ENCODE measurements around the gene HOXA2.

HOXA2 gene
- total RNA-seq = 0 to 0.07 (median 0) reads per million in 9 experiments

- DNase-seq = no peak
- H3K27me3 Mint-ChIP-seq = peaks cover 56 to 95% of the 10 kb centered on the region in 2 donors
- H3K36me3 Mint-ChIP-seq (ENCODE audit: insufficient read depth) = peaks cover 27% of the 10 kb centered on the region
- peaks cover 11 to 27% of the 10 kb centered on the region in 2 donors for H3K4me1 Mint-ChIP-seq (ENCODE audit: low read depth in 2 of 2)
- H3K27ac Mint-ChIP-seq = no peak within 1 kb of the TSS
- no peak for ATAC-seq (replicated peaks)
- no peaks in the 10 kb centered on the region for H3K9me3 Mint-ChIP-seq
- peak within 1 kb of the TSS; percentile 23 to 41 for H3K4me3 Mint-ChIP-seq
Measured at GRCh38 chr7:27102581-27103442, at the start of gene HOXA2. Gene HOXA2 (minus strand): TSS chr7:27102683. CDS start chr7:27102500, 183 bp downstream.

GRCh38 chr7:27151341-27151930, 49.0 kb upstream of the HOXA2 start:
- H3K27ac Mint-ChIP-seq = peak overlapping the region; percentile 44 to 80
- H3K4me1 Mint-ChIP-seq (ENCODE audit: low read depth in 2 of 2) = peaks cover 38 to 41% of the 10 kb centered on the region in 2 donors
- DNase-seq (no peak), ATAC-seq (replicated peaks) (no peak)
- H3K4me3 Mint-ChIP-seq = peak overlapping the region; percentile 83 to 86
- peaks cover 23% of the 10 kb centered on the region for H3K36me3 Mint-ChIP-seq (ENCODE audit: insufficient read depth)
- peaks cover 84 to 99% of the 10 kb centered on the region in 2 donors for H3K27me3 Mint-ChIP-seq
- H3K9me3 Mint-ChIP-seq = no peaks in the 10 kb centered on the region

- Mint-ChIP-seq H3K36me3 (ENCODE audit: insufficient read depth) (peaks cover 19% of the 10 kb centered on the region), H3K27ac (peak overlapping the region; percentile 20 to 44), H3K4me1 (ENCODE audit: low read depth in 2 of 2) (peaks cover 37 to 38% of the 10 kb centered on the region in 2 donors), H3K9me3 (no peaks in the 10 kb centered on the region), H3K27me3 (peaks cover 84 to 99% of the 10 kb centered on the region in 2 donors), H3K4me3 (peak overlapping the region; percentile 83 to 86)
- DNase-seq (peak; percentile 54 to 67 (median 65)), ATAC-seq (replicated peaks) (peak; percentile 87)
Measured at GRCh38 chr7:27150568-27151340, 48.3 kb upstream of the HOXA2 start.

GRCh38 chr7:27149842-27150567, 47.5 kb upstream of the HOXA2 start:
- no peak for ATAC-seq (replicated peaks)
- Mint-ChIP-seq H3K4me3 (peak overlapping the region; percentile 83 to 86), H3K9me3 (no peaks in the 10 kb centered on the region), H3K27ac (peak overlapping the region in 1 of 2 donors; percentile 20), H3K4me1 (ENCODE audit: low read depth in 2 of 2) (peaks cover 31 to 32% of the 10 kb centered on the region in 2 donors), H3K36me3 (ENCODE audit: insufficient read depth) (peaks cover 12% of the 10 kb centered on the region), H3K27me3 (peaks cover 83 to 99% of the 10 kb centered on the region in 2 donors)
- no peak for DNase-seq

- Mint-ChIP-seq H3K27ac (no peak overlapping the region), H3K4me1 (ENCODE audit: low read depth in 2 of 2) (peaks cover 23 to 24% of the 10 kb centered on the region in 2 donors), H3K27me3 (peaks cover 76 to 93% of the 10 kb centered on the region in 2 donors), H3K36me3 (ENCODE audit: insufficient read depth) (peaks cover 7% of the 10 kb centered on the region), H3K4me3 (no peak overlapping the region), H3K9me3 (no peaks in the 10 kb centered on the region)
- no peak for ATAC-seq (replicated peaks)
- DNase-seq = no peak
Measured at GRCh38 chr7:27148756-27149641, 46.5 kb upstream of the HOXA2 start.

GRCh38 chr7:27148031-27148755, 45.7 kb upstream of the HOXA2 start:
- no peaks in the 10 kb centered on the region for H3K9me3 Mint-ChIP-seq
- ATAC-seq (replicated peaks) = no peak

GRCh38 chr7:27147199-27148030, 44.9 kb upstream of the HOXA2 start, which contains the start of gene HOXA6:
Gene HOXA6 (minus strand): TSS chr7:27147774. CDS start chr7:27147749, 25 bp downstream.
- no peaks in the 10 kb centered on the region for H3K9me3 Mint-ChIP-seq
- H3K27ac Mint-ChIP-seq = no peak within 1 kb of the TSS
- peaks cover 7% of the 10 kb centered on the region for H3K36me3 Mint-ChIP-seq (ENCODE audit: insufficient read depth)
- peak within 1 kb of the TSS; percentile 59 to 63 for H3K4me3 Mint-ChIP-seq
- ATAC-seq (replicated peaks) (no peak), DNase-seq (no peak)
- H3K4me1 Mint-ChIP-seq (ENCODE audit: low read depth in 2 of 2) = peaks cover 23 to 24% of the 10 kb centered on the region in 2 donors
- H3K27me3 Mint-ChIP-seq = peaks cover 65 to 84% of the 10 kb centered on the region in 2 donors

More at GRCh38 chr7:27148031-27148755, 45.7 kb upstream of the HOXA2 start:
- peaks cover 7% of the 10 kb centered on the region for H3K36me3 Mint-ChIP-seq (ENCODE audit: insufficient read depth)
- DNase-seq = no peak
- peaks cover 23 to 24% of the 10 kb centered on the region in 2 donors for H3K4me1 Mint-ChIP-seq (ENCODE audit: low read depth in 2 of 2)
- peak overlapping the region; percentile 59 to 63 for H3K4me3 Mint-ChIP-seq
- H3K27ac Mint-ChIP-seq = no peak overlapping the region
- H3K27me3 Mint-ChIP-seq = peaks cover 68 to 85% of the 10 kb centered on the region in 2 donors

- Mint-ChIP-seq H3K27ac (no peak overlapping the region), H3K4me1 (ENCODE audit: low read depth in 2 of 2) (peaks cover 16 to 17% of the 10 kb centered on the region in 2 donors), H3K36me3 (ENCODE audit: insufficient read depth) (peaks cover 3% of the 10 kb centered on the region), H3K4me3 (no peak overlapping the region), H3K27me3 (peaks cover 62 to 84% of the 10 kb centered on the region in 2 donors), H3K9me3 (no peaks in the 10 kb centered on the region)
- DNase-seq (no peak), ATAC-seq (replicated peaks) (no peak)
Measured at GRCh38 chr7:27146491-27147198, 44.2 kb upstream of the HOXA2 start.

GRCh38 chr7:27145914-27146412, 43.5 kb upstream of the HOXA2 start:
- Mint-ChIP-seq H3K36me3 (ENCODE audit: insufficient read depth) (no peaks in the 10 kb centered on the region), H3K9me3 (no peaks in the 10 kb centered on the region), H3K4me3 (no peak overlapping the region), H3K4me1 (ENCODE audit: low read depth in 2 of 2) (peaks cover 10% of the 10 kb centered on the region in 2 donors), H3K27ac (no peak overlapping the region), H3K27me3 (peaks cover 58 to 83% of the 10 kb centered on the region in 2 donors)
- DNase-seq = no peak
- ATAC-seq (replicated peaks) = no peak

GRCh38 chr7:27145165-27145913, 42.9 kb upstream of the HOXA2 start:
- Mint-ChIP-seq H3K36me3 (ENCODE audit: insufficient read depth) (no peaks in the 10 kb centered on the region), H3K9me3 (no peaks in the 10 kb centered on the region), H3K27ac (no peak overlapping the region), H3K4me1 (ENCODE audit: low read depth in 2 of 2) (peaks cover 4 to 5% of the 10 kb centered on the region in 2 donors), H3K27me3 (peaks cover 51 to 77% of the 10 kb centered on the region in 2 donors), H3K4me3 (no peak overlapping the region)
- DNase-seq = no peak
- ATAC-seq (replicated peaks) = no peak
